T-helper 2 cell (primary cell): Measurements from ENCODE around the gene ST6GALNAC3.

Experiments used
- DNase-seq, 5 experiments: peaks; one replicate each; pipeline versions ENCODE4 v3.0.0 to v3.0.0-alpha.2; 2012 to 2022

The ST6GALNAC3 gene

GRCh38 chr1:76354236-76354635, 279.7 kb downstream of the ST6GALNAC3 start:
- DNase-seq = no peak

GRCh38 chr1:76366726-76367125, 292.2 kb downstream of the ST6GALNAC3 start:
- DNase-seq = no peak

GRCh38 chr1:76371941-76372340, 297.4 kb downstream of the ST6GALNAC3 start:
- no peak for DNase-seq

DNA sequence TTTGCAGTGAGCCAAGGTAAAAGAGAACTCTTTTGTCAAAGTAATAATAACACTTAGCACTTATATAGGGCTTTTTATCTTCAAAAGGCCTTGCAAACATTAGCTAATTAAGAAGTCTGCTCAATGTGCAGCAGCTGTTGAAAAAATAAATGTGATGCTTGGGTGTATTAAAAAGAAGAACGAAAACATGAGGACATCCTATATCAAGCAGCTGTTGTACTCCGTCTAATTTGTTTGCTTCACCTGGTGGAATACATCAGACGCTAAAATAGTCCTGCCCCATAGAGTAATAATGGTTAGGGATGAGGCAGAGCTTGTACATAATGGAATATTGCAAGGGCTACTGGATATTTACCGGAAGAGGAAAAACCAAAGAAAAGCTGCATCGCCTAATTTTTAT, 299.5 kb downstream of the ST6GALNAC3 start:
- no peak for DNase-seq

DNA sequence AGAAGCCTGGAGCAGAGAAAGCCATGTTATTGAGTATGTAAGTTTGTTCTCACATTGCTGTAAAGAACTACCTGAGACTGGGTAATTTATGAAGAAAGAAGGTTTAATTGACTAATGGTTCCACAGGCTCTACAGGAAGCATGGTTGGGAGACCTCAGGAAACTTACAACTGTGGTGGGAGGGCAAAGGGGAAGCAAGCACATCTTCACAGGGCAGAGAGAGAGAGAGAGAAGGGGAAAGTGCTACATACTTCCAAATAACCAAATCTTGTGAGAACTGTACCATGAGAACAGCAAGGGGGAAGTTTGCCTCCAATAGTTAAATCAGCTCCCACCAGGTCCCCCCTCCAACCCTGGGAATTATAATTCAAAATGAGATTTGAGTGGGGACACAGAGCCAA, 302.7 kb downstream of the ST6GALNAC3 start:
- DNase-seq = no peak

DNA sequence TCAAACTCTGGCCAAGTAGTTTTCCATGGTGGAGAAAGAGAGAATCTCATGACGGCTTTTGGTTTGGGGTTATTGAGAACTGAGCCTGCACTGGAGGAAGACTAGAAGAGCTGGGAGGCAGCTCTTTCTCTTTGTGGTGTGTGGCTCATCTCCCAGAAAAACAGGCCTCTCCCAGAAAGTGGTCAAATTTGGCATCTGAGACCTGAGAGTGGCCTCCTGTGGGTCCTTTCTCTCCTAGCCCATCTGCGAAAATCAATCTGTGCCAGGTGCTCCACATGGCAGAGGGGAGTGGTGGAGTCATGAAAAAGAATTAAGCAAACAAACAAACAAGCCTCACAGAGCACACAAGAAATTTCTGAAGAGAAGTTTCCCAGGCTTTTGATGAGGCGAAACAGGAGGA, 305.0 kb downstream of the ST6GALNAC3 start:
- DNase-seq = no peak

DNA sequence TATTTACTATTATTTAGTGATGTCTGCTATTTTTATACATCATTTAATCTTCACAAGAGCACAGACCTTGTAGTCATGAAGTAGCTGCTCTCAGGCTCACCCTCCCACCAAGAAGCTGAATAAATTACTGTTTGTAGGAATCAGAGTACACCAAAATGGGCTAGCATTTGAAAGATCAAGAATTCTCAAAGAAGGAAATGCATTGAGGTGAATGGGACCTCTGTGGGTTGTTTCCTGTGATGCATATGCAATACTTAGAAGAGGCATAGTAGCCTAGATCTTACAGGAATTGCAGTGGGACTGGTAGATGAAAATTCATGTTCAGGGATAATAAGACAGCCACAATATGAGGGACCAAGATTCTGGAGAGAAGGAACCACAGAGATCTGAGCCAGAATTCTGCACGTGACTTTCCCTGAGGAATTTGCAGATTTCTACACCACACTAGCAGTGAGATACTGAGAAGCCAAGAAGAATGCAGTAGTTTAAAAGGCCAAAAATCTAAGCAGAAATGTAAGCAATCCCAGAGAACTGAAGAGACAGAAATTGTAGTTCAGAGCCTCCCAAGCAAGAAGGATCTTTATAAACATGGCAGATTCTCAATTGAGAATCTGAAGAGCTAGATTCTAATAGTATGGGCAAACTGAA, 307.0 kb downstream of the ST6GALNAC3 start:
- no peak for DNase-seq

- no peak for DNase-seq
These were observed 313.7 kb downstream of the ST6GALNAC3 start for GRCh38 chr1:76388261-76388660.

GRCh38 chr1:76390456-76390855, 315.9 kb downstream of the ST6GALNAC3 start:
- no peak for DNase-seq

DNA sequence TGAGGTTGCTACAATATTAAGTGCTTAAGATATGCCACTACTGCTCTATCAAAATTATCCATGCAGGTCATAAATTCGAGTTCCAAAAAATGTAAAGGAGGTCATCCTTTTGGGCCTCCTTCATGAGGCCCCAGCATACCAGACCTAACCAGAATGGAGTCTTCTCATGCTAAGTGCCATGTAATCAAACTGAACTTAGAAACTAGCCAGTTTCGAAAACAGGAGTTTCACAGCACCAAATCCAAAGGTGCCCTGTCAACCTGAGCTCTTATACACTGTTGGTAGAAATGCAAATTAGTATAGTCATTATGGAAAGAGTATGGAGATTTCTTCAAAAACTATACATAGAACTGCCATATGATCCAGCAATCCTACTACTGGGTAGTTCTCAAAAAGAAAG, 320.5 kb downstream of the ST6GALNAC3 start:
- no peak for DNase-seq

GRCh38 chr1:76402128-76402527, 327.6 kb downstream of the ST6GALNAC3 start:
- no peak for DNase-seq

GRCh38 chr1:76408303-76408702, 333.8 kb downstream of the ST6GALNAC3 start:
- DNase-seq = no peak

GRCh38 chr1:76410499-76410898, 336.0 kb downstream of the ST6GALNAC3 start:
- no peak for DNase-seq

DNA sequence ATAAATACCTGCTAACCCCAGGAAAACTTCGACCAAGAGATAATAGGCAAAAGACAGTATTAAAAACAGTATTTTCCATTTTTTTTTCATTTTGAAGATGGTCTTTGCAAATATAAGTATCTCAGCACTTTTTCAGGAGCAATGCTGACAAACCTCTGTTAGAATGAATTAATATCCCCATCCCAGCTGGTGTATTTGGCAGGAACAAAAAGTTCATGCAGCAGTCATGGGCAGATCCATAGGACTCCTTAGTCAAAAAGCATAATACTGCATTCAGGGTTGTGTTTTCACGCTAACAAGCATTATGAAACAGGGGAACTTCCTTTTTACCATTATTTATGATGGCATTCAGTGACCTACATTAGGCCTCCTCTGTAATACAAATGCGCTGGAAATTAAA, 344.0 kb downstream of the ST6GALNAC3 start:
- no peak for DNase-seq

- DNase-seq = no peak
These were observed 345.1 kb downstream of the ST6GALNAC3 start for GRCh38 chr1:76419603-76420002.

DNA sequence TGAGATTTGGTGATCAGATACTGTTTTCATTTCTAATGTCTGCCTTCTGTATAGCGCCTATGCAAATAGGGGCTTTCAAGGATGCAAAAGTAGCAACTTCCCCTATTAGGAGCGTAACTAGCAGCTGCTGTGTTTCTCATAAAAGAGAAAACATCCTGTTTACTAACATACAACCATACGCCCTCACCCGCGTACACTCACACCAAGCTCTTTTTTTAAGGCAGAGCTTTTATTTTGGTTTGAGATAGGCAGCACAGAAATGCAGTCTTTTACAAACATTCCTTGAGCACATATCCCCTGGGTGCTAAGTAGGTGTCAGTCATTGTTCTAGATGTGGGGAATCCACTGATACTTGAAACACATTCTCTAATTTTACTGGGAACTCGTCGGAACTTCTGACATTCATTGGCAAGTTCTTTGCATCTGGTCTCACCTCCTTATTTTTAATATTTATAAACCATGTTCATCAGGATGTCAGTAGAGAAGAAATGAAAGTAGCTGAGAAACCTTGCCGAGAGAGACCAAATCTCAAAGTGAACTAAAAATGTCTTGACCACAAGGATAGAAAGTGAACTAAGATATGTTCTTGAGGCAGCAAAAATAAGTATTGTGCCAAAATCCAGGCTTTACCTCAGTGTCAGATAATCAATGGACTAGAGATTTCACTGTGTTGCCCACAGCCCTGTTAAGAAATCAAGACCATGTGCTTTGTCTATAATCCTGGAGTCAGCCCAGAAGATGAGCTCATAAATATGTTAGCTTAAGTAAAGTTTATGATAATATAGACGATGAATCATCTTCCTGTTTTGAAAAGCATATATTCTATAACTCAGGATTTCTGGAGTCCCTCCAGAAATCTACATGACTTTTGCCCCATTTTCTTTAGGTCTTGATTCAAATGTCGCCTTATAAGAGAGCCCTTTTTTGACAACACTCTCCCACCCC, 350.9 kb downstream of the ST6GALNAC3 start:
- no peak for DNase-seq

GRCh38 chr1:76426606-76427005, 352.1 kb downstream of the ST6GALNAC3 start:
- no peak for DNase-seq

DNA sequence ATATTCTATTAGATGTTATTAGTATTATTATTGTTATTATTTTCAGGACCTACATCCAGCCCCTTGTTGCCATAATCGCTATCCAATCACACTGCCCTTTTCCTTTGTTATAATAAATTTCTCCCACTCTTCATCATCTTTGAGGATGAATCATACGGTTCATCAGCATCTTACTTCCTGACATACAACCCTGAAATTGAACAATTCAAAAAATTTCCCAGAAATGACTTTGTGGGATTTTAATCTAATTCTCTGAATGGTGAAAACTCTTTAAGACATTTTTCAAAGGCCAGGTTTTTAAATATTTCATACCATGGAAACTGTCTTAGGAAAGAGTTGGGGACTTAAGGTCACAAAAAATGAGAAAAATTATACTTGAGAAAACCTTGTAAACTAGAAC, 353.5 kb downstream of the ST6GALNAC3 start:
- DNase-seq = no peak

- DNase-seq = no peak
These were observed 356.0 kb downstream of the ST6GALNAC3 start for GRCh38 chr1:76430531-76430930.

GRCh38 chr1:76433526-76433925, 359.0 kb downstream of the ST6GALNAC3 start:
- DNase-seq = no peak

DNA sequence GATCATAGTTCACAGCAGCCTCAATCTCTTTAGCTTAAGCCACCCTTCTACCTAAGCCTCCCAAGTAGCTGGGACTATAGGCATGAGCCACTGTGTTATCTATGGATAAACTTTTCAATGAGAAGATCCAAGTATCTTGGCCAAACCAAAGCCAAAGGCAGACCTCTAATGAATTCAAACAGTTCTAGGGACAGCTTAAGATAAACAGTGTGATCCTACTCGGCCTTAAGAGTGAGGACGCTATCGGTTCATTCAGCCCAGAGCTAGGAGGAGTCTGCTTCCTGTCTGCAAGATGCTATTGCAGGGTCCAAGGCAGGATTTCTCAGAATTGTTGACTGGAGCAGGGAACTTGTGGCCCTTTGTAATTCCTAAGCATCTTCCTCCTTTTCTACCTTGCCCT, 368.7 kb downstream of the ST6GALNAC3 start:
- no peak for DNase-seq

DNA sequence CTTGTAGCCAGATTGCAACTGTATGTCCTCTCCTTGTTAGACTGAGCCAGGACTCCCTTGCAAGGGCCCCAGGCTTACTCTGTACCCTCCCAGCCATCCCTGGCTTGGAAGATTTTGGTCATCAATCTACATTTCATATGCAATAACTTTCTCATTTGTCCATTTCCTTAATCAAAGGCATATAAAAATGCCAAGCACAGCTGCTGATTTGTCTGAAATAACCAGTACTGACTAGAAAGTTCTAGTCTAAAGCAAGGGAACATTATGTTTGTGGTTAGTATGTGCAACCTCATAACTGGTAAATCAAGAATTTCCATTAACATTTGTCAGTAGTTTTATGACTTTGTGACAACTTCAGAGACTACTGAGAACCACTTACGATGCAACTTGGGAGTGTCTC, 370.2 kb downstream of the ST6GALNAC3 start:
- no peak for DNase-seq

DNA sequence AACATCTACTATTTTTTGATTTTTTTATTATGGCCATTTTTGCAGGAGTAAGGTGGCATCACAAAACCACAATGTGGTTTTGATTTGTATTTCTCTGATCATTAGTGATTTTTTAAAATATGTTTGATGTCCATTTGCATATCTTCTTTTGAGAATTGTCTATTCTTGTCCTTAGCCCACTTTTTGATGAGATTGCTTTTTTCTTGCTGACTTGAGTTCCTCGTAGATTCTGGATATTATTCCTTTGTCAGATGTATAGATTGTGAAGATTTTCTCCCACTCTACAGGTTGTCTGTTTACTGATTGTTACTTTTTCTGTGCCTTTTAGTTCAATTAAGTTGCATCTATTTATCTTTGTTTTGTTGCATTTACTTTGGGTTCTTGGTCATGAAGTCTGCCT, 375.7 kb downstream of the ST6GALNAC3 start:
- DNase-seq = no peak

- peak in 1 of 5 experiments; percentile 21 for DNase-seq
These were observed 388.7 kb downstream of the ST6GALNAC3 start for GRCh38 chr1:76463278-76463677.
